Brain pericyte (primary cell): ENCODE data around the gene NANOG.
"Not testable (repeated sequence)": the region's sequence is repeated elsewhere in the genome, so short reads cannot be mapped to it uniquely, and the experiment has no call there.

Source experiments
- DNase-seq: peaks from one replicate; pipeline ENCODE4 v3.0.0-alpha.2; 2012; ENCODE audit warnings: low read depth, low spot score

NANOG gene

DNA sequence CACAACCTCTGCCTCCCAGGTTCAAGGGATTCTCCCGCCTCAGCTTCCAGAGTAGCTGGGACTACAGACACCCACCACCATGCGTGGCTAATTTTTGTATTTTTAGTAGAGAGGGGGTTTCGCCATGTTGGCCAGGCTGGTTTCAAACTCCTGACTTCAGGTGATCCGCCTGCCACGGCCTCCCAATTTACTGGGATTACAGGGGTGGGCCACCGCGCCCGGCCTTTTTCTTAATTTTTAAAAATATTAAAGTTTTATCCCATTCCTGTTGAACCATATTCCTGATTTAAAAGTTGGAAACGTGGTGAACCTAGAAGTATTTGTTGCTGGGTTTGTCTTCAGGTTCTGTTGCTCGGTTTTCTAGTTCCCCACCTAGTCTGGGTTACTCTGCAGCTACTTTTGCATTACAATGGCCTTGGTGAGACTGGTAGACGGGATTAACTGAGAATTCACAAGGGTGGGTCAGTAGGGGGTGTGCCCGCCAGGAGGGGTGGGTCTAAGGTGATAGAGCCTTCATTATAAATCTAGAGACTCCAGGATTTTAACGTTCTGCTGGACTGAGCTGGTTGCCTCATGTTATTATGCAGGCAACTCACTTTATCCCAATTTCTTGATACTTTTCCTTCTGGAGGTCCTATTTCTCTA lies at the start of gene NANOG:
NANOG (plus strand) TSS at position 519 of the 645 bp plus-strand sequence. CDS start 213 bp downstream, outside the sequence.
- DNase-seq, result not testable (repeated sequence)

DNA sequence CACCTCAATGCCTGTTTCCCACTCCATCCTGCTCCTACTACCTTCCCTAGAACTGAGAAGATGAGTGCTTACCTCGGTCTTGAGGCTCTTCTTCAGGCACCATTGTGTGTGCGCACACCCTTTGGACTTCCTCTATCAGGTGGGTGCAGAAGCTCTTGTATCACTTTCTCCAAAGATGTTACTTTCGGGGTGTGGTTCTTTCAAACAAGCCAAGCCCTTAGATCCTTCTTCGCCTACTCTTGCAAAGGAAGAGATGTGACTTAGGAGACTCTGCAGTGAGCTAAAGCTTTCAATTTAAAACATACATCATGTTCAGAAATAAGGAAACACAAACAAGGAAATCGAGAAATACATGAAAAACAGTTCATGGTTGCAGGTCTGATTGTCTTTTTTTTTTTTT lies 42.0 kb upstream of the NANOG start, which contains the start of gene CLEC4C:
CLEC4C (minus strand) TSS at position 130 of the 400 bp plus-strand sequence; CDS start at position 103, 27 bp downstream.
- DNase-seq, result no peak

DNA sequence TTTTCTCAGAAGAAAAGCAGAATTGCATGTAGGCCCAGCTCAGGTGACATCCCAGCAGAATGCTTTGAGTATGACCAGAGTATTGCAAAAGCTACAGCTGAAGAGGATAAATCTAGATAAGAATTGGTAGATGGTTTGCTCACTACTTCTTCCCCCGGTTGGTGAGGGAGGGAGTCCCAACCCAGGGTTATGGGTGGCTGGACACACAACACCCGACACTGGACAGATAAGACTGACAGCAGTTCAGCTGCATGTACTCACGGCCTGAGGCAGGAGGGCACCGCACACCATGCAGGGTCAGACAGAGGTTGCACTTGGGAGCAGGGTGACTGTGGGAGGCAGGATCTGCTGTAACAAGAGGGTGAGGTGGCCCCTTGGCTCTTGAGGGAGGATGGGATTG lies 40.4 kb upstream of the NANOG start:
- DNase-seq, result no peak

DNA sequence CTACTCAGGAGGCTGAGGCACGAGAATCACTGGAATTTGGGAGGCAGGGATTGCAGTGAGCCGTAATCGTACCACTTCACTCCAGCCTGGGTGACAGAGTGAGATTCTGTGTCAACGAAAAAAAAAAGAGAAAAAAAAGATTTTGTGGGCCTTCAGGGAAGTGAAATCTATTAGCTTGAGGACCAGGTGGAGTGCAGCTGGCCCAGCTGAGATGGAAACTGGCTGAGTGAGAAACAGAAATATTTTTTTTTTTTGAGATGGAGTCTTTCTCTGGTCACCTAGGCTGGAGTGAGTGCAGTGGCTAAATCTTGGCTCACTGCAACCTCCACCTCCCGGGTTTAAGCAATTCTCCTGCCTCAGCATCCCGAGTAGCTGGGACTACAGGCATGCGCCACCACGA lies 39.8 kb upstream of the NANOG start:
- DNase-seq, result no peak

DNA sequence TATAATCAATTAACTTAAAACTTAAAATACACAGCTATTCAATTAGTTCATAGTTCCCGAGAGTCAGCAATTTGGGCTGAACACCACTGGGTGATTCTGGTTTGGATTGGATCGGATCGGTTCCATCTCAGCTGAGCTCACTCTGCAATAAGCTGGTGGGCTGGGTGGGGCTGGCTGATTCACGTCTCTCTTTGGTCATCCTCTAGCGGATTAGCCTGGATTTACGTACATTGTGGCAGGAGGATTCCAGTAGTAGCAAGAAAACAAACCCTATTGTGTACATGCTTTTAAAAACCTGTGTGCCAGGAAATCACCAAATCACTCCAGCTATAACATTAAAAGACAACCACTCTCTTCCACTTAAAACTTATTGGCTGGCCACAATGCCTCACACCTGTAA lies 38.9 kb upstream of the NANOG start:
- DNase-seq, result no peak

DNA sequence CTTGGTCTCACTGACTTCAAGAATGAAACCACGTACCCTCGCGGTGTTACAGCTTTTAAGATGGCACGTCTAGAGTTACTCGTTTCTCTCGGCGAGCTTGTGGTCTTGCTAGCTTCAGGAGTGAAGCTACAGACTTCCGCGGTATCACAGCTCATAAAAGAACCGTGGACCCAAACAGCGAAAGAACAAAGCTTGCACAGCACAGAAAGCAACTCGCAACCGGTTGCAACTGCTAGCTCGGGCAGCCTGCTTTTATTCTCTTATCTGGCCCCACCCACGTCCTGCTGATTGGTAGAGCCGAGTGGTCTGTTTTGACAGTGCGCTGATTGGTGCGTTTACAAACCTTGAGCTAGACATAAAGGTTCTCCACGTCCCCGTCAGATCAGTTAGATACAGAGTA lies 37.8 kb upstream of the NANOG start:
- no peak for DNase-seq

DNA sequence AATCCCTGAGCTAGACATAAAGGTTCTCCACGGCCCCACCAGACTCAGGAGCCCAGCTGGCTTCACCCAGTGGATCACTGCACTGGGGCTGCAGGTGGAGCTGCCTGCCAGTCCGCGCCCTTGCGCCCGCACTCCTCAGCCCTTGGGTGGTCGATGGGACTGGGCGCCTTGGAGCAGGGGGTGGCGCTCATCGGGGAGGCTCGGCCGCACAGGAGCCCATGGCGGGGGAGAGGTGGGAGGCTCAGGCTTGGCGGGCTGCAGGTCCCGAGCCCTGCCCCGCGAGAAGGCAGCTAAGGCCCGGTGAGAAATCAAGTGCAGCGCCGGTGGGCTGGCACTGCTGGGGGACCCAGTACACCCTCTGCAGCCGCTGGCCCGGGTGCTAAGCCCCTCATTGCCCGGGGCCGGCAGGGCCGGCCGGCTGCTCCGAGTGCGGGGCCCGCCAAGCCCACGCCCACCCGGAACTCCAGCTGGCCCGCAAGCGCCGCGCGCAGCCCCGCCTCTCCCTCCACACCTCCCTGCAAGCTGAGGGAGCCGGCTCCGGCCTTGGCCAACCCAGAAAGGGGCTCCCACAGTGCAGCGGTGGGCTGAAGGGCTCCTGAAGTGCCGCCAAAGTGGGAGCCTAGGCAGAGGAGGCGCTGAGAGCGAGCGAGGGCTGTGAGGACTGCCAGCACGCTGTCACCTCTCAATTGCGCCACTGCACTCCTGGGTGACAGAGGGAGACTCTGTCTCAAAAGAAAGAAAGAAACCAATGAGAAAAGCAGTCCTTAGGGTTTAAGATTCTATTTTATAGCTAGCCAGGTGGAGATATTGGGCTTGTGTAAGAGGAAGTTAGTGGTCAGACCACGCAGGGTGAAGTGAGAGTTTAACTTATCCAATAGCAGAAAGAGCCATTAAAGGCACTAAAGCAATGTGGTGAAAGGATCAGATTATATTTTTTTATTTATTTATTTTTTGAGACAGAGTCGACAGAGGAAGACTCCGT lies 37.0 kb upstream of the NANOG start:
- DNase-seq, result not testable (repeated sequence)

DNA sequence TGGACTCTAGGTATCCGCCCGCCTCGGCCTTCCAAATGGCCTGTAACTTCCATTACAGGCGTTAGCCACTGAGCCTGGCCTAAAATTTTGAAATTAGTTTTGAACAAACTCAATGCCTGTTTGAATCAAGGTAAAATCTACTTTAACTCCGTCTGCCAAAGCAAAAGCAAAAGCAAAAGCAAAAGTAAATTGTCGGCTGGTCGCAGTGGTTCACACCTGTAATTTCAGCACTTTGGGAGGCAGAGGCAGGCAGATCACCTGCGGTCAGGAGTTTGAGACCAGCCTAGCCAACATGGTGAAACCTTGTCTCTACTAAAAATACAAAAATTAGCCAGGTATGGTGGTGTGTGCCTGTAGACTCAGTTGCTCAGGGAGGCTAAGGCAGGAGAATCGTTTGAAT lies 33.5 kb upstream of the NANOG start:
- not testable (repeated sequence) for DNase-seq

DNA sequence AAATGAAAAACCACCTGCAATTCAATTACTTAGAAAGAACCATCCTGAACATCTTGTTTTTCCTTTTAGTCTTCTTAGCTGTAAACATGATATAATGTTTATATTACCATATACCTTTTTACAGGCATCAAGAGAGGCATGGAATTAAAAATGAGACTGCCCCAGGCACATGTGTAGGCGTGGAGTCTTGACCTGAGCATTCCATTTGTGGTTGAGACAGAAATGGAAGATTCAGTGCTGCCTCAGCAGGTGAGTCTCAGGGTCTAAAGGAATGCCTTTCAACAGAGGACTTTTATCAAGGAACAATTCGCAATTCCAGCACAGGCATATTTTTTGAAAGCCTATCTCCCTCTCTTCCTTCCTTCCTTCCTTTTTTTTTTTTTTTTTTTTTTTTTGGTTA lies 32.2 kb upstream of the NANOG start:
- no peak for DNase-seq

DNA sequence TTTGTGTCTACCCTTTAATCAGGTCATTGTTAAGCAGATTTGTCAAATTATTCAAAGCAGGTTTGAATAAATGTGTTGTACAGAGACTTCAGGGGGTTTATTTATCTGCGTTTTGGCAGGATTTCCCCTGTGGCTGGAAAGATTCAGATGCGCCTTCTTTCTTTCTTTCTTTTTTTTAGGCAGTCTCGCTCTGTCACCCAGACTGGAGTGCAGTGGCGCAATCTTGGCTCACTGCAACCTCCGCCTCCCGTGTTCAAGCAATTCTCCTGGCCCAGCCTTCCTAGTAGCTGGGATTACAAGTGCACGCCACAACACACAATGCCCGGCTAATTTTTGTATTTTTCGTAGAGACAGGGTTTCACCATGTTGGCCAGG lies 30.4 kb upstream of the NANOG start:
- DNase-seq, result no peak

DNA sequence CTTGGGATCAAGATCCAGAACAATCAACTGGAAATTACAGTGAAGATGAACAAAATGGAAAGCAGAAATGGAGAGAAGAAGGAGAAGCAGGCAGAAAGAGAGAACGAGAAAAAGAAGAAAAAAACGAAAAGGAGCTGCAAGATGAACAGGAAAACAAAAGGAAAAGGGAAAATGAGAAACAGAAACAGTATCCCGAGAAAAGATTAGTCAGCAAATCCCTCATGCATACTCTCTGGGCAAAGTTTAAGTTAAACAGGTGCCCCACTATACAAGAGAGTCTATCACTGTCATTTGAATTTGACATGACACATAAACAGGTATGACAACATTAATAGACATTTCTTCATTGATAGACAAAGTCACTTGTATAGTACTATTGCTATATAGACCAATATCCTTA lies 19.2 kb upstream of the NANOG start:
- no peak for DNase-seq

DNA sequence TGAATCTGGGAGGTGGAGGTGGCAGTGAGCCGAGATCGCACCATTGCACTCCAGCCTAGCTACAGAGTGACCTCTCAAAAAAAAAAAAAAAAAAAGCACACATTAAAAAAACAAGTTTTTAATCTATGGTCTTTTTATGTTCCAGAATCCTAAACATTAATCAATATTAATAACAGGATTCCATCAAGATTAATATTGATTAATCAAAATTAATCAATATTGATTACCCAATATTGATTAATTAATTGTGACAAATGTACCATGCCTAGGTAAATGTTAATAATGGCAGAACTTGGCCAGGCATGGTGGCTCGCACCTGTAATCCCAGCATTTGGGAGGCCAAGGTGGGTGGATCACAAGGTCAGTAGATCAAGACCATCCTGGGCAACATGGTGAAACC lies 7.9 kb upstream of the NANOG start:
- no peak for DNase-seq

DNA sequence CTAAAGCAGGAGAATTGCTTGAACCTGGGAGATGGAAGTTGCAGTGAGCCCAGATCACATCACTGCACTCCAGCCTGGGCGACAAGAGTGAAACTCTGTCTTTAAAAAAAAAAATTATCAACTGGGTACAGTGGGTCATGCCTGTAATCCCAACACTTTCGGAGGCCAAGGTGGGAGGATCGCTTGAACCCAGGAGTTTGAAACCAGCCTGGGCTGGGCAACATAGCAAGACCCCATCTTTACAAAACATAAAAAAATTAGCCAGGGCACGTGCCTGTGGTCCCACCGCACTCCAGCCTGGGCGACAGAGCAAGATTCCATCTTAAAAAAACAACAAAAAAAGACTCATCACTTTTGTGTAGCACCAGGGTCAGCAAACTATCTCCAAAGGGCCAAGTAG lies 7.1 kb upstream of the NANOG start:
- DNase-seq, result no peak

DNA sequence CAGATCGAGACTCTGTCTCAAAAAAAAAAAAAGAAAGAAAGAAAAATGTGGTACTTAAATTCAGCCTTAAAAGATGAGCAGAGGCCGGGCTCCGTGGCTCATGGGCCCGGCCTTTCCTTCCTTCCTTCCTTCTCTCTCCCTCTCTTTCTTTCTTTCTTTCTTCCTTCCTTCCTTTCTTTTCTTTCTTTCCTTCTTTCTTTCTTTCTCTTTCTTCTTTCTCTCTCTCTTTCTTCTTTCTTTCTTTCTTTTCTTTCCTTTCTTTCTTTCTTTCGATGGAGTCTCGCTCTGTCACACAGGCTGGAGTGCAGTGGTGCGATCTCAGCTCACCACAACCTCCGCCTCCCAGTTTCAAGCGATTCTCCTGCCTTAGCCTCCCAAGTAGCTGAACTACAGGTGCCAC lies 5.8 kb upstream of the NANOG start:
- not testable (repeated sequence) for DNase-seq

DNA sequence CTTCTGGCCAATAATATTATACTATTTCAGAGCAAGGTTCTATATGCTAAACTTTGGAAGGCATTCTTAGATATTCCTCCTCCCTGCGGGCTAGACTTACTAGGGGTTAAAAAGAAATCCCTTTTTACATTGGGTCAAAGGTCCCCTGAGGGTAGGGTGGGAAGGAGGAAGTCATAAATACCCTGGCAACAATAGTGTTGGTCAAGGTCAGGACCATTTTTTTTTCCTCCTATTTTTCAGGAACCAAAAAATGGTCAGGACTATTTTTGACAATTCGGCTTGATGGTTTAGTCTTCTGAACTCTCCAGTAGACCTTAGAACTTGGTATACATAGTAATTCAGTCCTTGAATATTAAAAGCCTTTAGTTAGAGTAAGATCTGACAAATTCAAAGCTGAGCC lies 4.5 kb upstream of the NANOG start:
- no peak for DNase-seq

DNA sequence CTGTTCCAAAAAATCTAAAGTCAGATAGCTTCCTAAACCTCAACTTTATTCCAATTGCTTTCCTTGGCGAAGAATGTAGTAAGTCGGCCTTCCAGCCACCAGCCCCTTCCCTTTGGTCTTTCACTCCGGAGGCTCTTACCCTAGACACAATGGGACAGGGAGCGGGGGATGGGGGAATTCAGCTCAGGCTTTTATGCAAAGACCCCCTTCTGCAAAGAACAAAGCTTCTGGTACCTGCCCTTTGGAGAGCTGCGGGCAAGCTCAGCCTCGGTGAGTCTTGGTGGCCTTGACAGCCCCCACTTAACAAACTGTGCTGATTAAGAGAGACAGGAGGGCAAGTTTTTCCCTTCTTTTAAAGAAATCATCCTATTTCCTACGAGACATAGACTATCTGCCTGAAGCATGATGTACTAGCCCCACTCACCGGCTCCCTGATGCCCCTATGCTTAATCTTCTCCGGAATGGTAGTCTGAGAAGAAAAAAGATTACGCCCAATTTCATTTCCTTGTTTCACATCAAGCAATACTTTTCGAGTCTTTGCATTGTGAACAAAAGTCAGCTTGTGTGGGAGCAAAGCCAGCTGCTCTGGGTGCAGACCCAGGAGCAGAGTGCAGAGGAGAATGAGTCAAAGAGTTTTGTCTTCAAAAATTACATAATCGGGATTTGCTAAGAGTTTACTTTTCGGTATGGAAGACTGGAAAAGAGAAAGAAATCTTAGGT lies 1.5 kb upstream of the NANOG start:
- DNase-seq, result no peak

DNA sequence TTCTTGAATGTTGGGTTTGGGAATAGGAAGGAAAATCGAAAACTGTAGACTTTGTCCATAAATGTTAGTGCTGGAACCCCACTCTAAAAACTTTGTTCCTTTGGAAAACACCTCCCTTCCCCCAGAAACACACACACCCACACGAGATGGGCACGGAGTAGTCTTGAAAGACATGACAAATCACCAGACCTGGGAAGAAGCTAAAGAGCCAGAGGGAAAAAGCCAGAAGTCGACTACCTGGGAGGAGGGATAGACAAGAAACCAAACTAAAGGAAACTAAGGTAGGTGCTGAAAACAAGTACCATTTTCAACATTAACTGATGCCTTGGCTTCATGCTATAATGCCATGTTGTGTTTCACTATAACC lies 925 bp upstream of the NANOG start:
- no peak for DNase-seq

DNA sequence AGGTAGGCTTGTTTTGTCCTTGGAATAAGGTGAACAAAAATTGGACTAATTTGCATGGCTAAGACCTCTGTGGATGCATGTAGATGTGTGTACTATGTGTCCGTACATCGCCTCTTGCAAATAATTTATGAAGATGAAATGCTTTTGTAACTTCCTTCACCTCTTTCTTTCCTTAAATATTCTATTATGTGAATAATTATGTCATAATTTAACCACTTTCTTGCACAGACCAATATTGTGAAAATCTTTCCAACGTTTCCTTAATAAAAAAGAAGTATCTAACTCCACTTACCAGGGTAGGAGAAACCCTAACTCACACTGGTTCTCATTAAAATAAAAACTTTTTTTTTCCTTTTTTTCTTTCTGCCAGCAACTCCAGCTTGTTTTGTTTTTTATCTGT lies 4.0 kb downstream of the NANOG start:
- no peak for DNase-seq

DNA sequence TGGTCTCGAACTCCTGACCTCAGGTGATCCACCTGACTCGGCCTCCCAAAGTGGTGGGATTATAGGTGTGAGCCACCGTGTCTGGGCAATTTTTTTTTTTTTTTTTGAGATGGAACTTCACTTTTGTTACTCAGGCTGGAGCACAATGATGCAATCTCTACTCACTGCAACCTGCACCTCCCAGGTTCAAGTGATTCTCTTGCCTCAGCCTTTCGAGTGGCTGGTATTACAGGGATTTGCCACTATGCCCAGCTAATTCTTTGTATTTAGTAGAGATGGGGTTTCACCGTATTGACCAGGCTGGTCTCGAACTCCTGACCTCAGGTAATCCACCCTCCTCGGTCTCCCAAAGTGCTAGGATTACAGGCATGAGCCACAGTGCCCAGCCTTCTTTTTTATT lies 8.1 kb downstream of the NANOG start:
- DNase-seq, result not testable (repeated sequence)

DNA sequence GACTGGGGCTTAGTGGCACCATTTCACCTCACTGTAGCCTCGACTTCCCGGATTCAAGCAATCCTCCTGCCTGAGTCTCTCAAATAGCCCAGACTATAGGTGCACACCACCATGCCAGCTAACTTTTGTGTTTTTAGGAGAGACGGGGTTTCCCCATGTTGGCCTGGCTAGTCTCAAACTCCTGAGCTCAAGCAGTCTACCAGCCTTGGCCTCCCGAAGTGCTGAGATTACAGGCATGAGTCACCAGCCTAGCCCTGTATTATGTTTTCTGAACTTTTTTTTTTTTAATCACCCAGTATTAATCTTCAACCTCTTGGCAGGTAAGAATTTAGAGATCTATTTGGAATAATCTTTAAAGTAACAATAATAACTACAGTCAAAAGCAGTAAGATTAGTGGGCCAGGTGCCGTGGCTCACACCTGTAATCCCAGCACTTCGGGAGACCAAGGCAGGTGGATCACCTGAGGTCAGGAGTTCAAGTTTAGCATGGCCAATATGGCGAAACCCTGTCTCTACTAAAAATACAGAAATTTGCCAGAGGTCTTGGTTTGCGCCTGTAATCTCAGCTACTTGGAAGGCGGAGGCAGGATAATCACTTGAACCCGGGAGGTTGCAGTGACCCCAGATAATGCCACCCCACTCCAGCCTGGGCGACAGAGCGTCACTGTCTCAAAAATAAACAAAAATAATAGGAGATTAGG lies 8.6 kb downstream of the NANOG start:
- DNase-seq, result no peak

DNA sequence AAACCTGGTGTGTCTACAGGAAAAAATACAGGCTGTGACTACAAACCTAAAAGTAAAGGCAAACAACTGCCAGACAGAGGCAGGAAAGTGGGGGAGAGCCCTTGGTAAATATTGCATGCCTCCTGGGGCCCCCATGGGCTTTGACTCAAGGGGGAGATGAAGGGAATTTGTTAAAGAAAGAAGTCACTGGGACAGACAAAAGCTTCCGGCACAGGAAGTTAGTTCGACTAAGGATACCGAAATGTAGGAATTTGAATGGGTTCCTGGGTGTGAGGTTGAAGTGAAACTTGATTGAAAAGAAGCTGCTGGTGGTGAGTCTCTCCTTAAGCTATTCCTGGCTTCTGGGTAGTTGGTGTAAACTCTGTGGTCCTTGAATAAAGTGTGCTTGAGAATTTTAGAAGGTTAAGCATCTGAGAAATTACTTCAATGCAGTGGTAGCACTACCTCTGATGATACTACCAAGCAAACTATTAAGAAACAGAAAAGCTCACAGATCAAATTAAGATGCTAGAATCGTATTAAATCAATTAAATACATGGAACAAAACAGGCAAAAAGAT lies 9.6 kb downstream of the NANOG start:
- not testable (repeated sequence) for DNase-seq
